Neural crest cell (in vitro differentiated cells): ENCODE data around the gene DESI1. TPM values are rescaled to one million over a fixed set of nuclear protein-coding genes. Genes with fewer than 3 reads are reported as not detected.
"Not testable (repeated sequence)": the region's sequence is repeated elsewhere in the genome, so short reads cannot be mapped to it uniquely, and the experiment has no call there.

Experiments used
- DNase-seq: peaks from one replicate; pipeline ENCODE4 v3.0.0; 2021; ENCODE audit warnings: low read depth, mixed read lengths, low spot score
- H3K27ac Mint-ChIP-seq: one replicate; pipeline ENCODE4 v1.8.0; 2021; ENCODE audit warnings: mild to moderate bottlenecking, mixed read lengths; ENCODE audit not compliant: unreplicated experiment
- H3K27me3 Mint-ChIP-seq: 2 replicates; pipeline ENCODE4 v1.8.0; 2021; ENCODE audit warnings: low read depth, mild to moderate bottlenecking, mixed read lengths
- H3K36me3 Mint-ChIP-seq: 2 replicates; pipeline ENCODE4 v1.8.0; 2021; ENCODE audit warnings: low read depth, mild to moderate bottlenecking, mixed read lengths
- H3K4me1 Mint-ChIP-seq: 2 replicates; pipeline ENCODE4 v1.8.0; 2021; ENCODE audit warnings: mixed read lengths
- H3K4me3 Mint-ChIP-seq: one replicate; pipeline ENCODE4 v1.8.0; 2021; ENCODE audit warnings: mild to moderate bottlenecking, mixed read lengths
- H3K9me3 Mint-ChIP-seq: 2 replicates; pipeline ENCODE4 v1.8.0; 2021; ENCODE audit warnings: mixed read lengths
- CTCF ChIP-seq: fragments of 200-600 bp; sonication (generic); conservative IDR thresholded peaks from 2 replicates; pipeline ENCODE4 v1.5.0; 2021; ENCODE audit warnings: antibody characterized with exemption, mild to moderate bottlenecking
- total RNA-seq: library from RNA; stranded (reverse); gene quantifications from 2 replicates; pipeline ENCODE4 v1.2.1, GENCODE V29; 2021

Gene DESI1
- total RNA-seq, 1 donor from 2014 or later = 38.0 TPM

GRCh38 chr22:41562461-41562860, 58.4 kb downstream of the DESI1 start:
- Mint-ChIP-seq H3K9me3 (no peaks in the 10 kb centered on the region), H3K36me3 (no peaks in the 10 kb centered on the region), H3K27me3 (peaks cover 4% of the 10 kb centered on the region), H3K4me1 (peaks cover 35% of the 10 kb centered on the region), H3K27ac (no peak overlapping the region), H3K4me3 (peak overlapping the region; percentile 23)
- no peak for DNase-seq
- no peak for TF ChIP-seq CTCF

- peaks cover 42% of the 10 kb centered on the region for H3K4me1 Mint-ChIP-seq
- H3K4me3 Mint-ChIP-seq = no peak overlapping the region
- H3K36me3 Mint-ChIP-seq = no peaks in the 10 kb centered on the region
- H3K27ac Mint-ChIP-seq = no peak overlapping the region
- no peaks in the 10 kb centered on the region for H3K9me3 Mint-ChIP-seq
- DNase-seq = no peak
- peaks cover 4% of the 10 kb centered on the region for H3K27me3 Mint-ChIP-seq
- TF ChIP-seq CTCF = no peak
These were observed 59.1 kb downstream of the DESI1 start for GRCh38 chr22:41561788-41562187.

- no peak for TF ChIP-seq CTCF
- Mint-ChIP-seq H3K36me3 (no peaks in the 10 kb centered on the region), H3K9me3 (no peaks in the 10 kb centered on the region), H3K4me1 (peaks cover 46% of the 10 kb centered on the region), H3K27me3 (peaks cover 4% of the 10 kb centered on the region), H3K27ac (no peak overlapping the region), H3K4me3 (no peak overlapping the region)
- no peak for DNase-seq
These were observed 59.5 kb downstream of the DESI1 start for GRCh38 chr22:41561335-41561734.

GRCh38 chr22:41560095-41560471, 60.8 kb downstream of the DESI1 start:
- TF ChIP-seq CTCF = no peak
- Mint-ChIP-seq H3K27ac (no peak overlapping the region), H3K4me1 (peaks cover 44% of the 10 kb centered on the region), H3K9me3 (no peaks in the 10 kb centered on the region), H3K4me3 (peak overlapping the region; percentile 22), H3K36me3 (no peaks in the 10 kb centered on the region), H3K27me3 (peaks cover 4% of the 10 kb centered on the region)
- no peak for DNase-seq

GRCh38 chr22:41558241-41558630, 62.6 kb downstream of the DESI1 start:
- peaks cover 44% of the 10 kb centered on the region for H3K4me1 Mint-ChIP-seq
- DNase-seq, H3K36me3 Mint-ChIP-seq: not testable (repeated sequence)

GRCh38 chr22:41557401-41558240, 63.2 kb downstream of the DESI1 start:
- Mint-ChIP-seq H3K36me3 (no peaks in the 10 kb centered on the region), H3K4me3 (no peak overlapping the region), H3K4me1 (peaks cover 40% of the 10 kb centered on the region), H3K9me3 (no peaks in the 10 kb centered on the region), H3K27me3 (peaks cover 4% of the 10 kb centered on the region), H3K27ac (peak overlapping the region; percentile 97)
- DNase-seq = peak; percentile 32
- no peak for TF ChIP-seq CTCF

More at GRCh38 chr22:41558241-41558630, 62.6 kb downstream of the DESI1 start:
- not testable (repeated sequence) for H3K4me3 Mint-ChIP-seq, H3K9me3 Mint-ChIP-seq, H3K27me3 Mint-ChIP-seq, H3K27ac Mint-ChIP-seq
